ENCODE data around the gene CLMP.

GRCh38 chr11:123217897-123218296 is 22.8 kb upstream of the CLMP start:
- TF ChIP-seq EZH2 (IDR thresholded peaks at IDR 0.05; ENCODE audit: low read depth): no peak
- TF ChIP-seq CTCF (conservative IDR thresholded peaks at IDR 0.05): no peak
